Fibroblast of the aortic adventitia (primary cell): ENCODE measurements around the gene VAX1. TPM values are rescaled to one million over a fixed set of nuclear protein-coding genes. Genes with fewer than 3 reads are reported as not detected.

ENCODE experiments used
- DNase-seq: peaks from one replicate; pipeline ENCODE4 v3.0.0-alpha.2; 2010; ENCODE audit warnings: low read depth
- H3K4me3 ChIP-seq: 2 replicates; pipeline ENCODE4 v1.5.1; 2011; ENCODE audit warnings: low read depth, mild to moderate bottlenecking, control low read depth, low read length, moderate library complexity
- total RNA-seq: library from RNA; depleted of rRNA; stranded (reverse); fragments of >200 nt; gene quantifications from 2 replicates; pipeline ENCODE4 v1.2.3, GENCODE V29; 2012; ENCODE audit warnings: low replicate concordance
- TF ChIP-seq, protein P1 (sequence below): IDR thresholded peaks from 2 replicates; pipeline ENCODE4 v1.5.1; 2011; ENCODE audit warnings: mild to moderate bottlenecking, low read length, control low read depth, inconsistent platforms; ENCODE audit not compliant: insufficient read depth

VAX1 gene
- total RNA-seq, 1 donor, result not detected

DNA sequence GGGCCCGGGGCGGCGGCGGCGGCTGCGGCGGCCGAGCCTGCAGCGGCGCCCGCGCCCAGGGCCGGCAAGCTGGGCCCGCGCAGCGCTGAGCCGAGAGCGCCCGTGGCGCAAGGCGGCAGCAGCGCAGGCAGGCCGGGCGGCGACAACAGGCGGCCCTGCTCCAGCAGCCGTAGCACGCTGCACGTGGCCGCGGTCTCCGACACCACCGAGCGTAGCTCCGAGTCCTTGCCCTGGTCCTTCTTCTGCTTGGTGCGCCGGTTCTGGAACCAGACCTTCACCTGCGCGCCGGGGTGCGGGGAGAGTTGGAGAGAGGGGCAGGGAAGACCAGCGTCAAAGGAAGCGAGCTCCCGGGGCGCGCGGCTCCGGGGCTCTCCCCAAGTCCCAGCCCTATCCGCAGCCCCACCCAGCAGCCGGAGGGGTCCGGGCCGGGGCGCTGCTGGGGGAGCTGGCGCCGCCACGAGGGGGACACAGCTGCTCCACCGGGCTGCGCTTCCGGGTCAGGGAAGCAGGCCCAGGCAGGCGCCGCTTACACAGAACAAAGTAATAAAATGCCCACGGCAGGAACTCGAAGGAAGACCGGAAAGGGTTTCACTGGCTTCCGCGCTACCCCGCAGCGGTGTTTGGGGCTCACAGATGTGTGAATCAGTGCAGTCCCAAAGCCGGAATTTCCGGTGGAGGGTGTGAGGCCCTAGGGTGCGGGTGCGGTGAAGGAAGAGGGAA lies 3.6 kb downstream of the VAX1 start:
- no peak overlapping the region for H3K4me3 ChIP-seq
- DNase-seq, result no peak
- TF ChIP-seq, protein P1, sequence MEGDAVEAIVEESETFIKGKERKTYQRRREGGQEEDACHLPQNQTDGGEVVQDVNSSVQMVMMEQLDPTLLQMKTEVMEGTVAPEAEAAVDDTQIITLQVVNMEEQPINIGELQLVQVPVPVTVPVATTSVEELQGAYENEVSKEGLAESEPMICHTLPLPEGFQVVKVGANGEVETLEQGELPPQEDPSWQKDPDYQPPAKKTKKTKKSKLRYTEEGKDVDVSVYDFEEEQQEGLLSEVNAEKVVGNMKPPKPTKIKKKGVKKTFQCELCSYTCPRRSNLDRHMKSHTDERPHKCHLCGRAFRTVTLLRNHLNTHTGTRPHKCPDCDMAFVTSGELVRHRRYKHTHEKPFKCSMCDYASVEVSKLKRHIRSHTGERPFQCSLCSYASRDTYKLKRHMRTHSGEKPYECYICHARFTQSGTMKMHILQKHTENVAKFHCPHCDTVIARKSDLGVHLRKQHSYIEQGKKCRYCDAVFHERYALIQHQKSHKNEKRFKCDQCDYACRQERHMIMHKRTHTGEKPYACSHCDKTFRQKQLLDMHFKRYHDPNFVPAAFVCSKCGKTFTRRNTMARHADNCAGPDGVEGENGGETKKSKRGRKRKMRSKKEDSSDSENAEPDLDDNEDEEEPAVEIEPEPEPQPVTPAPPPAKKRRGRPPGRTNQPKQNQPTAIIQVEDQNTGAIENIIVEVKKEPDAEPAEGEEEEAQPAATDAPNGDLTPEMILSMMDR, result no peak

DNA sequence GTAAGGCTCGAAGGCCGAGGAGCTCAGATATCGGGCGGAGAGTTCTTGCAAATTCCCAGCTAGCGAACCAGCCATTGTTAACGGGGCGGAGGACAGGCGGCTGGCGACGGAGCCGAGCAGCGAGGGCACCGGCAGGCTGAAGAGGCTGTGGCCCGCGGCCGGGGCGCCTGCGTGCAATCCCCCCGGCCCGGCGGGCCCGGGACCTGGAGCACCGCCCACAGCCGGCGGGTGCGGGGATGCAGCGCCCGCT lies 4.1 kb downstream of the VAX1 start:
- DNase-seq, result no peak
- no peak overlapping the region for H3K4me3 ChIP-seq
- TF ChIP-seq, protein P1, result no peak

DNA sequence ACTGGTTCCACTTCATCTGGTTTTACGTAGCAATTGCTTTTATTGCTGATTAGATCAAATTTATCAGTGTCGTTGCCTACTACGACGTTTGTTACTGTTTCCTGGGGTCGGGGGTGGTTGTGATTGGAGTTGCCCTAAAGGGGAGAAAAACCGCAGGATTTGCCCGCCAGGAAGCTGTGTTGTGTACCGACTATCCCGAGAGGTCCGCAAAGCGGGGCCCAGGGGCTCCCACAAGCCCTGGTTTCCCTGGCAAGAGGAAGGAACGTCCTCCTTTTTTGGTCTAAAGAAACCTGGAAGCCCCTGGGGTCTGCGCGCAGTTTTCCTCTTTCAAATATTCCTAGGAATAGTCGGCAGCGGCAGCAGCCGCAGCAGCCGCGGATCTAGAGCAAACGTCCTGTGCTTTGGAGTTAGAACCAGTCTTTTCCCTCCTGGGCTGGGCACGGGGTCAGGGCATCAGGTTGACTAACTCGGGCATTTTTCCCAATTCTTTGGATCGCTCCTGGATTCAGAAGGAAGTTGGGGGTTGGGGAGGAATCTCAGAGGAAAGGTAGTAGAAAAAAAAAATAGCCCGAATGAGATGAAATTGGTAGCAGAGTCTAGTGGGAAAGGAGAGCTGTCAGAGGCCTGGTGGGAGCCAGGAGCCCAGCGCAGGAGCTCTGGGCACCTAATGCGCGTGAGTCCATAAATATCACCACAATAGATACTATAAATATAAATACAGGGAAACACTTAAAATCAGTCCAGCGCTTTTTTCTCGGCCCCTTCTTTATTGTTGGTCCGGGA lies 4.6 kb downstream of the VAX1 start:
- DNase-seq, result no peak
- TF ChIP-seq, protein P1, result no peak
- H3K4me3 ChIP-seq, result no peak overlapping the region

DNA sequence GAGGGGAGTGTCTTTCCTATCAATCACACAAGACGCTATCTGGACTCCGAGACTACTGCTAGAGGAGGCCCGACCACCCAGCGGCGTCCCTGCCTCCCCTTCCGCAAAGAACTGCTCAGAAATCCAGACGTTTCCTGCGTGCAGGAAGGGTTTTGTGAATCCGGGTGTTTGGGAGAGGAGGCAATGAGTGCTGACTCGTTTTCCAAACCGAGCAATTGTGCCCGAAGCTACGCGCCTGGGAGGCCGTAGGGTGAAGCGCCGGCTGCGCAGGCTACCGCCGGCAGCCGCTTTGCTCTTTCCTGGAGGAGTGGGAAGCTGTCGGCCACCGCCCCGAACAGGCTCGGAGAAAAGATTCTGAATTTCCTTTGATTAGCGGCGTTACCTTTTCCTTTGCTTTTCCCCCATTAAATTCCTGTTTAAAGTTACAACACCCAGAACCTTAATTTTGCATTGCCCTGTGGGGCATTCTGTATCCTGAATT lies 5.3 kb downstream of the VAX1 start:
- no peak overlapping the region for H3K4me3 ChIP-seq
- TF ChIP-seq, protein P1, result no peak
- no peak for DNase-seq

DNA sequence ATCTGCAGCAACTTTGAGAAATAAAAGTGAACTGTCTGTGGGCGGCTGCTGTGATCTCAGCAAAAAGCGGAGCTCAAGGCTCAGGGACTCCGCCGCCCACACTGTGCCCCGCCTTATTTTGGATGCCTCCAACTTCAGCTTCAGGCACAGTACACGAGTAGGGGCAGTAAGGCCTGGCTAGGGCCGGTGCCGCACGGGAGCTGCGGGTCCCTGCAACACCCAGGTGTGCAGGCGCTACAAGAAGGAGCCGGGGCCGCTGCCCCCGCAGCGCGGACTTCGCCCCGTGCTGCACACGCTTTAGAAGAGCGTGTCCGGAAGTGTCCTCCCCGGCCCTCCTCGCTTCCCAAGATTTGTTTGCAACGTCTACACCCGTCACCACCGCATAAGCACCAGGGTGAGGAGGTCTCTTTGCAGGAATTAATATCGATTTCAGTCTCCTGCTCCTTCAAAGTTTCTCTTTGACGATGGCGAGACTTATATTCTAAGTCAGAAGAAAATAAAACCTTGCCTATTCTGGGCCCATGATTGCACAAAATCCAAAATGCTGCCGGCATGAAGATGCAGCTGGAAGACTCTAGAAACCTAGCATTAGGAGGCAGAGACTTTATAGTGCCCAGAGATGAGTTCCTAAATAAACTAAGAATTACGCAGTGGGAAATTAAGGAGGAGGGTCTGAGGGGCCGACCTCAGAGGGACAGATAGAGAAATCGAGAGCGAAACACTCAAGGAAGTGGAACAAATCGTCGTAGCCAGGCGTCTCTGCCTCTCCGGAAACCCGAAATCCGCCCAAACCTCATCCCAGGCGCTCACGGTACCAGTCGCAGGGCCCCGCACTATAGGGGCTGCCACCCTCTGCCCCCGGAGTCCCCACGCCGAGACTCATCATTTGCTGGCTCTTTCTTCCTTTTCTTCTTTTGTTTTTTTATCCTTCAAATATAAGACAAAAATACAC lies 6.4 kb downstream of the VAX1 start:
- H3K4me3 ChIP-seq, result no peak overlapping the region
- no peak for DNase-seq
- TF ChIP-seq, protein P1, result no peak

DNA sequence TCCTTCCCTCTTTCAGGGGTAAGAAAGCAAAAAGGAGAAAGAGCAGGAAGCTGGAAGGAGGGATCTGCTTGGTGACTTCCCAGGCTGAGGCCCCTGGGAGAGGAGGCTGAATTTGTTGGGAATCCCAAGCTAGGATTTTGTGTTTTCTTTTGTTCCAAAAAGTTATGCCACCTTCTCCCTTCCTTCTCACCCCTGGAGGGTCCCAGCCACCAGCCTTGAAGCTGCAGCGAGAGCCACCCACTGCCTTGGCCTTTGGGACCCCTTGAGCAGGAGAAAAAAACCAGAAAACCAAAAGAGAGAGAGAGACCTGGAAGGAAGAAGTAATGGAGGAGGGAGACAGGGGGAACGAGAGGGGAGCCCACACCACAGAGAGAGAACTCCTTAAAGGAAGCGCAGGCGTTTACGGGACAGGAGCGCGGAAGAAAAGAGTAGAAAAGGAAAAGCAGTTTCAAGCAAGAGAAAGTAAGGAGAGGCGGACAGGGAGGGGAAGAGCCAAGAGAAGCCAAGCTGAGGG lies 7.2 kb downstream of the VAX1 start:
- DNase-seq, result no peak
- no peak overlapping the region for H3K4me3 ChIP-seq
- TF ChIP-seq, protein P1, result no peak
